Tibial nerve (tissue), 4 donors: ENCODE results near the gene CCDC121.

ENCODE experiments used
- CTCF ChIP-seq, 5 experiments: fragments of 200-600 bp in 3 of 5; fragments of 450-650 bp in 2 of 5; sonication (generic) in 3 of 5; IDR thresholded peaks; one replicate each; pipeline ENCODE4 v1.5.1; 2016 to 2019; ENCODE audit warnings: antibody characterized with exemption in 5 of 5, mild to moderate bottlenecking in 3 of 5, moderate library complexity in 2 of 5
- EP300 ChIP-seq, 2 donors: sonication (generic); formaldehyde crosslinking; IDR thresholded peaks; one replicate each; pipeline ENCODE4 v1.6.1; 2017; ENCODE audit warnings: antibody characterized with exemption in 2 of 2, mild to moderate bottlenecking in 1 of 2
- POLR2A ChIP-seq, 2 donors: fragments of 450-650 bp; IDR thresholded peaks; one replicate each; pipeline ENCODE4 v1.6.1; 2017; ENCODE audit warnings: antibody characterized with exemption in 2 of 2, mild to moderate bottlenecking in 2 of 2, moderate library complexity in 2 of 2

DNA sequence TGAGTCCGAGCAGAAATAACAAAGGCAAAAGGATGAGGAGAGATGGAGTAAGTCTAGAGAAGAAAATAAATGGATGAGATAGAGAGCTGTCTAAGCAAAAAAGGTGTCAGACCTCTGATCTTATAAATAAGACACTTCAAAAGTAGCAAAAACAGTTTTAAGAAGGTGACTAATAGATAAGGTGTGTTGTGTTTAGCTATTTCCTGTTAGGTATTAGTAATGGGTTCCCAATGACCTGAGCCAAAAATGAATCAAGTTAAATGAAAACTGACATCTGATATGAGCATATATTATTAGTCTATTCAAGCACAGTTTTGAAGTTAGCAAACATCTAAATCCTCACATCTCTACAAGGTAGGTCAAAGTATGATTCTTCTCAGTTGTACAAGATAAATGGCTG, 24.0 kb upstream of the CCDC121 start:
- no peak for TF ChIP-seq CTCF (IDR thresholded peaks at IDR 0.05)
- TF ChIP-seq POLR2A (IDR thresholded peaks at IDR 0.05), result no peak
- no peak for TF ChIP-seq EP300 (IDR thresholded peaks at IDR 0.05)
